HT1080 (cell line): ENCODE measurements around the gene CELF2. TPM values are rescaled to one million over a fixed set of nuclear protein-coding genes. Genes with fewer than 3 reads are reported as not detected.

Experiments used
- DNase-seq: peaks from one replicate; pipeline ENCODE4 v3.0.0-alpha.2; 2015; ENCODE audit warnings: low read depth
- total RNA-seq: library from RNA; depleted of rRNA; stranded (reverse); fragments of >200 nt; shearing (Covaris generic); gene quantifications from 2 replicates; pipeline ENCODE4 v1.2.3, GENCODE V29; 2014

The CELF2 gene
- total RNA-seq, 1 experiment from 2014 or later: 9.7 TPM

- no peak for DNase-seq
Measured at GRCh38 chr10:11378835-11379234, 361.2 kb downstream of the CELF2 start.

DNA sequence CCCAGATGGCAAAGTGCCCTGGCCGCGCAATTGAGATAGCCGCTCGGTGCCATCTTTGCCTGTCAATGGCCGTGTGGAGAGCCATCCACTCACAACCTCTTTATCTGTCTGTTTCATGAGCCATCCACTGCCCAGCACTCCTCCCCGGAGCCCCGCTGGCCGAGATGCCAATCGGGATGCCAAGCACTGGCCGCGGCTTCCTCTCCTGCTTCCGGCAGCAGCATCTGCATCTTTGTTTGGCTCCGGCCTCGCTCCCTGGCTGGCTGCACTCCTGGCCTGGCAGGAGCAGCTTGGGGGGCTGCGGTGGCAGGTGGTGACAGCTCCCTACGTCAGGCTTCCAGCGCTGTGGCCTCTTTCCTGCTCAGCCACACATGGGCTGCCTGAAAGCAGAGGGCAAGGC is 362.1 kb downstream of the CELF2 start:
- DNase-seq: no peak

DNA sequence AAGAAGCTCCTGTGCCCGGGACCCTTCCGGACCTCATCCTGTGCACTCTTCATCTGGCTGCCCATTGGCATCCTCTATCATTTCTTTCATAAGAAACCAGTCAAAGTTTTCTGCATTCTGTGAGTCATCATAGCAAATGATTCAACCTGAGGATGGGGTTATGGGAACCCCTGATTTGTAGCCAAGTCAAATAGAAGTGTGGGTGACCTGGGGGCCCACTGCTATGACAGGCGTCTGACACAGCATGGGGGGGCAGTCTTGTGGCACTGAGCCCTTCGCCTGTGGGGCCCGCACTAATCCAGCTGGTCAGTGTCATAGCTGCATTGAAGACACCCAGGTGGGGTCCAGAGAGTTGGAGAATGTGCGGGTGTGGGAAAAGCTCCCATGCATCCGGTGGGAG is 363.4 kb downstream of the CELF2 start:
- peak; percentile 74 for DNase-seq

GRCh38 chr10:11381511-11381910 is 363.8 kb downstream of the CELF2 start:
- no peak for DNase-seq

- DNase-seq: no peak
Measured at GRCh38 chr10:11382187-11382586, 364.5 kb downstream of the CELF2 start.

DNA sequence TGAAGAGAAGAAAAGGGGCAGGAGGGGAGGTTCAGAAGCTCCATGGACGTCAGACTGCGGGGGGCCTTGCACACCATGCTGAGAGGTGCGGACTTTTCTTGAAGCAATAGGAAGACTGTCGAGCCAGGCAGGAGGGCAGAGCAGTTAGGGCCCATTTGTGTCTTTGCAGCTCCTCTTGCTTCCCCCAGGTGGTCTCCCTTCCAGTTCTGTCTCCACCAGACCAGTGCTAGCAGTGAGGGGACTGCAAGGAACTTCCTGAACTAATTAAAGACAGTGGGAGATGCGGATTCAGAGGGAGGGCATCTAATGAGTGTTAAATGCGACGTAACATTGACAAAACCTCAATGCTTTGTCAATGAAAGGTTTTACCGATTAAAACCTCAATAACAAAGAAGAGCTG is 368.4 kb downstream of the CELF2 start:
- DNase-seq: no peak
